NCI-H146 treated with DMSO at 0.1 percent for 48 hours (cell line): ENCODE measurements around the gene MTRFR.
"Not testable (repeated sequence)": the region's sequence is repeated elsewhere in the genome, so short reads cannot be mapped to it uniquely, and the experiment has no call there.

Experiments used
- DNase-seq: peaks from one replicate; lab custom pipeline; 2025; ENCODE audit not compliant: unreplicated experiment; lab: John Stamatoyannopoulos, UW

MTRFR gene

GRCh38 chr12:123248996-123249741 lies 15.9 kb downstream of the MTRFR start:
- DNase-seq: not testable (repeated sequence)

- peak; percentile 30 for DNase-seq
Measured at GRCh38 chr12:123250471-123251383, 17.5 kb downstream of the MTRFR start.

GRCh38 chr12:123251403-123252076 lies 18.3 kb downstream of the MTRFR start:
- no peak for DNase-seq

GRCh38 chr12:123252365-123252764 lies 19.1 kb downstream of the MTRFR start:
- not testable (repeated sequence) for DNase-seq

GRCh38 chr12:123253641-123254459 lies 20.6 kb downstream of the MTRFR start:
- no peak for DNase-seq

GRCh38 chr12:123254853-123255446 lies 21.7 kb downstream of the MTRFR start:
- DNase-seq: no peak

- DNase-seq: no peak
Measured at GRCh38 chr12:123258593-123258992, 25.4 kb downstream of the MTRFR start.

- no peak for DNase-seq
Measured at GRCh38 chr12:123260081-123260480, 26.8 kb downstream of the MTRFR start.

- DNase-seq: no peak
Measured at GRCh38 chr12:123261196-123261595, 28.0 kb downstream of the MTRFR start.

- DNase-seq: no peak
Measured at GRCh38 chr12:123263196-123263817, 30.1 kb downstream of the MTRFR start.

- no peak for DNase-seq
Measured at GRCh38 chr12:123264642-123265041, 31.4 kb downstream of the MTRFR start.

GRCh38 chr12:123265851-123266678 lies 32.8 kb downstream of the MTRFR start:
- no peak for DNase-seq

- no peak for DNase-seq
Measured at GRCh38 chr12:123266679-123267277, 33.5 kb downstream of the MTRFR start.

GRCh38 chr12:123267335-123267920 lies 34.2 kb downstream of the MTRFR start:
- no peak for DNase-seq

- DNase-seq: peak; percentile 41
Measured at GRCh38 chr12:123267991-123268843, 35.0 kb downstream of the MTRFR start.

GRCh38 chr12:123268850-123269249 lies 35.6 kb downstream of the MTRFR start:
- no peak for DNase-seq

GRCh38 chr12:123269395-123269892 lies 36.2 kb downstream of the MTRFR start:
- DNase-seq: no peak
